ENCODE data around the gene PRSS27.

Gene PRSS27

DNA sequence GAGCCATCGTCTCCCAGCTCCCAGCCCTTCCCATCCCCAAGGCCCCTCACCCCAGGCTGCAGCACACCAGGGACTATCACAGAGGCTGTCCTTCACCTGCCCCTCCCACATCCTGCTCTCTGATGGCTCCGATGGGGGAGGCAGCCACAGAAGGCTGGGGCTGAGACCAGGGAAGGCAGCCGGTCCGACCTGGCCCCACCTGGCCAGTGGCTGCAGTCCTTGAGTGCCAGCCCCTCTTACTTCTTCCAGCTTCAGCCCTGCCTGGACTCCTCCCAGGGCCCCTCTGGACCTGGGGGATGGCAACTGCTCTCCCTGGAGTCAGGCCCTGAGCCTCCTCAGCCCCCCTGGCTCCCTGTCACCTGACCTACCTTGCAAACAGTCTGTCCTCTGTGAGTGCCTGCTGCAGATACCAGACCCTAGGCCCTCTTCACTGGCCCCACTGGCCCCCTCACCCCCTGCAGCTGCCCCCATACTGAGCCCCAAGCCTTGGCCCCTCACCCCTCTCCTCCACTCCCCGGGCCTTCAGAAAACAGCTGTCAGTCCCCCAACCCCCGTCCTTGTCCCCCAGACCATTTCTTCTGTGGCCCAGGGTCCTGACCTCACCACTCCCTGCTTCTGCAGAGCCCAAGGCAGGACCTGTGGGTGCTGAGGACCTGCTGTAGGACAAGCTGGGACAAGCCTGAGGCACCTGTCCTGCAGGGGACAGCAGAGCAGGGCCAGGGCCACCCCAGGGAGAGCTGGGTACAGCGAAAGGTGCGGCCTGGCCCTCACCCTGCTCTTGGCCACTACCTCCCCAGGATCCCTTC lies 19.8 kb upstream of the PRSS27 start:
- no peak for TF ChIP-seq CTCF (IDR thresholded peaks at IDR 0.05; ENCODE audit: insufficient read depth, low read depth, low read length, missing control alignments)
- H3K4me3 ChIP-seq (ENCODE audit: low read length): no peak overlapping the region
- DNase-seq (ENCODE audit: low read depth): no peak

GRCh38 chr16:2738615-2739014 lies 18.6 kb upstream of the PRSS27 start:
- DNase-seq (ENCODE audit: low read depth): no peak
- no peak overlapping the region for H3K4me3 ChIP-seq (ENCODE audit: low read length)

DNA sequence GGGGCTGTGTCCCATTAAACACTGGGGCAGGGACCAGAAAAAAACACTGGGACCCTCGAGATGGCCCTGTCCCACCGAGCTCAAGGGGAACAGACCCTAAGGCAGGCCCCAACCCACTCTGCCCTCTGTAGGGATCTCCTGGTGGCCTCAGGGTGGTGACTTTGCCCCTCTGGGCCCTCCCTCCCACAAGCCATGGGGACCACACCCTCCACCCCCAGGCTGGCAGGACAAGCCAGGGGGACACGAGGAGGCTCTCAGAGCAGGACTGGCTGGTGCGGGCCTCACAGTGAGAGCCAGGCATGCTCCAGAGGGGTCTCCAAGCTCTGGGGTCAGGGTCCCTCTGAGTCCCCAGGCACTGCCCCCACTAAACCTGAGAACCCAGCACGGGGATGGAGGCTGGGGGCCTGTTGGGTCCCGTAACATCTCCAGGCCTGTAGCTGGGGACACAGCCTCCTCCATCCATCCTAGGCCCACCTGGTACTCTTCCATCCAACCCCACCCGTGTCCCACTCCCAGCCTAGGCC lies 17.9 kb upstream of the PRSS27 start:
- DNase-seq (ENCODE audit: low read depth): no peak
- no peak overlapping the region for H3K4me3 ChIP-seq (ENCODE audit: low read length)
- no peak for TF ChIP-seq CTCF (IDR thresholded peaks at IDR 0.05; ENCODE audit: insufficient read depth, low read depth, low read length, missing control alignments)

More at GRCh38 chr16:2738615-2739014, 18.6 kb upstream of the PRSS27 start:
- TF ChIP-seq CTCF (IDR thresholded peaks at IDR 0.05; ENCODE audit: insufficient read depth, low read depth, low read length, missing control alignments): no peak

- no peak for TF ChIP-seq CTCF (IDR thresholded peaks at IDR 0.05; ENCODE audit: insufficient read depth, low read depth, low read length, missing control alignments)
- no peak overlapping the region for H3K4me3 ChIP-seq (ENCODE audit: low read length)
- no peak for DNase-seq (ENCODE audit: low read depth)
Observed at GRCh38 chr16:2737238-2737605, 17.2 kb upstream of the PRSS27 start.

DNA sequence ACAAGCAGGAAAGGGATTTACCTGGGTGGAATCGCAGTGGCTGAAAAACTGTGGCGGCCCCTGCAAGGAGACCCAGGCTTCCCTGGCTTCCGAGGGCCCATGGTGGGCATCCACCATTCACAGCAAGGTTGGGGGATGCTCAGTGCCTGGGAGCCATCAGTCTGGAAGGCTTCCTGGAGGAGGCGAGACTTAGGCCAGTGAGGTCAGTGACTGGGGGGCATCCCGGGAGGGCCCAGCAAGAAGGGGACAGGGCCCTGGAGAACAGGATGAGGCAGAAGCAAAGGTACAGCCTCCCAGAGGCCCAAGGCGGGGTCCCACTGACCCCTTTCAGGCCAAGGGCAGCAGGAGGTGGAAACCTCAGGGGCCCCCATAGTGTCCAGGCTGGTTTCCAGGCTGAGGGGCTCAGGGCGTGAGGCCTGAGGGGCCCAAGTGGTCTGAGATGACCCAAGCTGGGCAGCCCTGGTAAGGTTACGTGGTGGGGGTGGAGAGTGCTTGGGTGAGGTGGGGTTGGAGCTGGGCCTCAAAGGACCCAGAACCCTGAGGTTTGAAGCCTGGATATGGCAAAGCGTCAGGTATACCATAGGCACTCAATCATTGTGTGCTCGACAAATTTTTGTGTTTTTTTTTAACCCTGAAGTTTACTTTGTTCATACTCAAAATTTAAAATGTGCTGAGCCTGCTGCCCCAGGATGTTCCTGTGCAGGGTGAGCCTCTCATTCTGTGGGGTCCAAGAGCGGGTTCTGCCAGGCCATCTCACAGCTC lies 16.6 kb upstream of the PRSS27 start:
- no peak for TF ChIP-seq CTCF (IDR thresholded peaks at IDR 0.05; ENCODE audit: insufficient read depth, low read depth, low read length, missing control alignments)
- H3K4me3 ChIP-seq (ENCODE audit: low read length): no peak overlapping the region
- DNase-seq (ENCODE audit: low read depth): no peak

DNA sequence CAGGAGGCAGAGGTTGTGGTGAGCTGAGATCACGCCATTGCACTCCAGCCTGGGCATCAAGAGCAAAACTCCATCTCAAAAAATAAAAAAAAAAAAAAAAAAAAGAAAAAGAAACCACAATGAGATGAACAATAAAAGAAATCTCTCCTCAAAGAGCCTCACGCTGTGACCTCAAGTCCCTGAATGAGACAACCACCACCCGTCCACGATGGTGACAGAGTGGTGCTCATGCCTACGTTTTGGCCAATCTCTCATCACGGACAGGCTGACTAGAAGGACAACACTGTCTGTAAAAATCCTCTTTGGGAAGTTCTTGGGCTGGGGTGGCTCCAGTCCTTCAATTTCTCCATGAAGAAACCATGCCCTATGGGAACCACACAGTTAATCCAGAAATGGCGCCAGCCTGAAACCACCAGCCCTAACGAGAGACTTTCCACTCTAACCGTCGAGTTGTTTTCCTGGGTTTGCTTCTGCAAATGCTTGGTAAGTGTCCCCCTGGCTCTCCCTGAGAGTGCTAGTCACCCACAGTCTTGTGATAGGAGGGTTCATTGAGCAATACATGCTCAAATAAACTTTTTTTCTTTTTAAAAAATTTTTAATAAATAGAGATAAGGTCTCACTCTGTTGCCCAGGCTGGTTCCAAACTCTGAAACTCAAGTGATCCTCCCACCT lies 15.0 kb upstream of the PRSS27 start:
- no peak for DNase-seq (ENCODE audit: low read depth)
- no peak overlapping the region for H3K4me3 ChIP-seq (ENCODE audit: low read length)
- no peak for TF ChIP-seq CTCF (IDR thresholded peaks at IDR 0.05; ENCODE audit: insufficient read depth, low read depth, low read length, missing control alignments)

All from epithelial cell of esophagus (primary cell).